ENCODE measurements around the gene MISP3.
A peak's percentile ranks its signal among the peaks of the same experiment; 100 is the strongest.

MISP3 gene

DNA sequence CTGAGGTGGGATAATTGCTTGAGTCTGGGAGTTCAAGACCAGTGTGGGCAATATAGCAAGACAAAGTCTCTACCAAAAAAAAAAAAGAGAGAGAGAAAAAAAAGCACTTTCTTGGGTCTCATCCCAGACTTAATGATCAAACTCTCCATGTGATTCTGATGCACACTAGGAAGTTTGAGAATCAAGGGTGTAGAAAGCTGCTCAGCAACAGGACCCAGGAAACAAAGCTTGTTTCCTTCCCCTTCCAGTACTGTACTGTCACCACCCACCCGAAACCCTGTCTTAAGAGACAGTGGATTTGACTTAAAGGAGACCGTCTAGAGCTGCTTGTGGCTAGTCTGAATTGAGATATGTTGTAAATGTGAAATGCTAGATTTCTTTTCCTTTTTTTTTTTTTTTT is 5.8 kb downstream of the MISP3 start:
- no CpG with 5 or more reads among the region's 2 CpGs for WGBS (ENCODE audit: extremely low coverage, insufficient coverage, low lambda C conversion rate)
- no peak overlapping the region for H3K4ac ChIP-seq (ENCODE audit: low read depth, low read length)
- no peak overlapping the region for H2BK15ac ChIP-seq (replicated peaks; ENCODE audit: low read depth)
- H3K4me2 ChIP-seq (ENCODE audit: low read length) = no peak overlapping the region
- no peak overlapping the region for H3K9ac ChIP-seq (ENCODE audit: low read length)
- H4K5ac ChIP-seq (ENCODE audit: low read length) = no peak overlapping the region
- no peak overlapping the region for H3K4me3 ChIP-seq (ENCODE audit: low read length)
- H4K8ac ChIP-seq (ENCODE audit: low read depth, low read length) = no peak overlapping the region
- H3K56ac ChIP-seq (ENCODE audit: low read length) = no peak overlapping the region
- H3K27me3 ChIP-seq (ENCODE audit: insufficient read depth, low read length, poor library complexity) = peaks cover 6% of the 10 kb centered on the region
- no peak overlapping the region for H2BK5ac ChIP-seq (ENCODE audit: low read length)
- H3K36me3 ChIP-seq (ENCODE audit: control insufficient read depth, insufficient read depth, low read length) = no peaks in the 10 kb centered on the region
- H3K27ac ChIP-seq (ENCODE audit: low read depth, low read length) = no peak overlapping the region
- H2AK5ac ChIP-seq (ENCODE audit: low read length) = no peak overlapping the region
- H3K23ac ChIP-seq (ENCODE audit: low read length) = no peak overlapping the region
- H3K18ac ChIP-seq (ENCODE audit: low read length) = no peak overlapping the region
- H3K4me1 ChIP-seq (ENCODE audit: control insufficient read depth, low read depth, low read length) = no peaks in the 10 kb centered on the region
- H3K79me2 ChIP-seq (ENCODE audit: control insufficient read depth, insufficient read depth, low read length) = no peaks in the 10 kb centered on the region
- DNase-seq = no peak
- no peaks in the 10 kb centered on the region for H3K79me1 ChIP-seq (ENCODE audit: low read length)
- H2BK120ac ChIP-seq (ENCODE audit: low read depth, low read length) = no peak overlapping the region

DNA sequence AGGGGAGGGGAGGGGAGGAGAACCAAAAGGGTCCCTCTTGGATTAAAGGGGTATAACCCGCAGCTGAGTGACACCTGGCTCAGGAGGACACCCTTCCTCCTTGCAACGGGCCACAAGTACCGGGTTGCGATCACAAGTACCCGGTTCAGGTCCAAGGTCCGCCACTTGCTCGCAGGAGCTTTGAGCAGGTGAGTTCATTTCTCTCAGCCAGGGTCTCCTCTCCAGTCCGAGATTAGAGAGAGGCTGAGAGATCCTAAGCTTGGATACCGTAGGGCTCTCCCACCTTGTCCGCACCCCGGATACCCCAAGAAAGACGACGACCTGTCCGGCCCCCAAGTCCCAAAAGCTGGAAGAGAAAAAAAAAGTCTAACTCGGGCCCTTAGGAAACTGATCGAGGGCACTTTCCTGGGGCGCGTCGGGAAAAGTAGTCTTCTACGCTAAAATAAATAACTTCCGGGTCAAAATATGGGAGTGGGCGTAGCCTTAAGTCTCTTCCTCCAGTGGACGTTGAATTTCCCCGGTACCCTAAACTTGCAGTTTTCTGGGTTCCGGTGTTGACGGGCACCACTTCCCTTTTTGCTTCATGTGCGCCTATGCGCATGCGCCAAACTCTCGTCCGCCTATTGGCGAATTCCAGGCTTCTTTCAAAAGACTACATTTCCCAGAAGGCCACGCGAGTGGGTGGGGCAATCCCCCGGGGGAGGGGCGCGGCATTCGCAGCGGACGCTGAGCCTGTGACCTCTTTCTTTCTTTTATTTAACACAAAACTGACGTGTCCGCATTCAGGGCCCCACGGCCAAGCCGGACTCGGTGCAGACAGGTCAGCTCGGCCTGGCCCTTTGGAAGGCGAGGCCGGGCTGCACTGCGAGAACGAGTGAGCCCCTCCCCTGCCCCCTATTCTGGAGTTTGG is 8.6 kb downstream of the MISP3 start:
- peak; percentile 99 for DNase-seq
- no peaks in the 10 kb centered on the region for H3K79me1 ChIP-seq (ENCODE audit: low read length)
- no peaks in the 10 kb centered on the region for H3K27me3 ChIP-seq (ENCODE audit: insufficient read depth, low read length, poor library complexity)
- no peaks in the 10 kb centered on the region for H3K36me3 ChIP-seq (ENCODE audit: control insufficient read depth, insufficient read depth, low read length)
- H3K56ac ChIP-seq (ENCODE audit: low read length) = peak overlapping the region; percentile 91
- peak overlapping the region; percentile 87 for H3K4me2 ChIP-seq (ENCODE audit: low read length)
- H2BK15ac ChIP-seq (replicated peaks; ENCODE audit: low read depth) = no peak overlapping the region
- no peak overlapping the region for H3K18ac ChIP-seq (ENCODE audit: low read length)
- H3K4ac ChIP-seq (ENCODE audit: low read depth, low read length) = peak overlapping the region; percentile 95
- peak overlapping the region; percentile 77 for H3K9ac ChIP-seq (ENCODE audit: low read length)
- H4K5ac ChIP-seq (ENCODE audit: low read length) = no peak overlapping the region
- H2AK5ac ChIP-seq (ENCODE audit: low read length) = no peak overlapping the region
- H2BK5ac ChIP-seq (ENCODE audit: low read length) = no peak overlapping the region
- WGBS (ENCODE audit: extremely low coverage, insufficient coverage, low lambda C conversion rate) = no CpG with 5 or more reads among the region's 50 CpGs
- no peaks in the 10 kb centered on the region for H3K79me2 ChIP-seq (ENCODE audit: control insufficient read depth, insufficient read depth, low read length)
- no peak overlapping the region for H3K23ac ChIP-seq (ENCODE audit: low read length)
- H2BK120ac ChIP-seq (ENCODE audit: low read depth, low read length) = no peak overlapping the region
- peak overlapping the region; percentile 70 for H3K4me3 ChIP-seq (ENCODE audit: low read length)
- no peak overlapping the region for H3K27ac ChIP-seq (ENCODE audit: low read depth, low read length)
- H3K4me1 ChIP-seq (ENCODE audit: control insufficient read depth, low read depth, low read length) = no peaks in the 10 kb centered on the region
- H4K8ac ChIP-seq (ENCODE audit: low read depth, low read length) = no peak overlapping the region

DNA sequence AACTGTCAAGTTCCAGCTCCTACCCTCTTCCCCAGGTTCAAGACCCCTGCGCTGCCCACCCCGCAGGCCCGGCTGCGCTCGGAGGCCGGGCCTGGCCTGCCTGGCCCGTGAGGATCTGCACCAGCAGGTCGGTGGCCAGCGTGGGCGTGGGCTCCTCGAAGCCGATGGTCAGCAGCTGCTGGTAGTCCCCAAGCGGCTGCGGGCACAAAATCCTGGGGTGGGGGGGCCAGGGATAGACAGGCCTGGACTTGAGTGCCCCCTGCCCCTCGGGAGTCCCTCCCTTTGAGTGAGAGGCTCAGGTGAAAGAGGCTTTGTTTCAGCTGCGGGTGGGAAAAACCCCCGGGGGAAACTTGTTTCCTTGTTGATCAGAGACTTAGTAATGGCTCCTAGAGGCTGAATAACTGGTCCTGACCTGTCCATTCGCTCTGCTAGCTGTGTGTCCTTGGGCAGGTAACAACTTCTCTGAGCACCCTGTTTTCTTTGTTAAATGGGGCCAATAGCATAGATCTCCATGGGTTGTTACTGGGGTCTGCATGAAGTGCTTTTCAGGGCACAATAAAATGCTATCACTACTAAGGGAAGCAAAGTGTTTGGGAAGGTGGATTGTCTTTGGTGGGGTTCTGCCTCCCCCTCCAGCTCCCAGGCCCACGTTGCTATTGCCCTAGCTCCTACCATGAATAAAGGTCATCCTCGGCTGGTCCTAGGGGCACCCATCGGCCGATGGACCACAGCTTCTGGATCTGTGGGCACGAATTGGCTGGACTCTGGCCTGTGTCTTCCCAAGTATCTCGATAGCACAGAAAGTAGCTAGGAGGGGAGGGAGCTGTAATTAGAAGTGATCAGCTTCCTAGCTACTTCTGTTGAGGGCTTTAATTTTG is 9.4 kb downstream of the MISP3 start:
- Histone ChIP-seq H3K36me3 (ENCODE audit: control insufficient read depth, insufficient read depth, low read length) (no peaks in the 10 kb centered on the region), H4K8ac (ENCODE audit: low read depth, low read length) (no peak overlapping the region), H3K79me1 (ENCODE audit: low read length) (no peaks in the 10 kb centered on the region), H3K4me2 (ENCODE audit: low read length) (peak overlapping the region; percentile 87), H3K56ac (ENCODE audit: low read length) (peak overlapping the region; percentile 91), H2BK120ac (ENCODE audit: low read depth, low read length) (no peak overlapping the region), H2BK15ac (replicated peaks; ENCODE audit: low read depth) (no peak overlapping the region), H2BK5ac (ENCODE audit: low read length) (no peak overlapping the region), H3K18ac (ENCODE audit: low read length) (no peak overlapping the region), H3K4me3 (ENCODE audit: low read length) (peak overlapping the region; percentile 57), H3K27ac (ENCODE audit: low read depth, low read length) (no peak overlapping the region), H3K23ac (ENCODE audit: low read length) (no peak overlapping the region), H3K4me1 (ENCODE audit: control insufficient read depth, low read depth, low read length) (no peaks in the 10 kb centered on the region), H3K79me2 (ENCODE audit: control insufficient read depth, insufficient read depth, low read length) (no peaks in the 10 kb centered on the region), H3K27me3 (ENCODE audit: insufficient read depth, low read length, poor library complexity) (no peaks in the 10 kb centered on the region), H3K4ac (ENCODE audit: low read depth, low read length) (no peak overlapping the region), H3K9ac (ENCODE audit: low read length) (peak overlapping the region; percentile 77), H4K5ac (ENCODE audit: low read length) (no peak overlapping the region), H2AK5ac (ENCODE audit: low read length) (no peak overlapping the region)
- WGBS (ENCODE audit: extremely low coverage, insufficient coverage, low lambda C conversion rate) = no CpG with 5 or more reads among the region's 24 CpGs
- no peak for DNase-seq

- H2BK120ac ChIP-seq (ENCODE audit: low read depth, low read length) = no peak overlapping the region
- no peak overlapping the region for H3K56ac ChIP-seq (ENCODE audit: low read length)
- no peak overlapping the region for H3K4me3 ChIP-seq (ENCODE audit: low read length)
- no peak overlapping the region for H3K9ac ChIP-seq (ENCODE audit: low read length)
- no peak overlapping the region for H2BK5ac ChIP-seq (ENCODE audit: low read length)
- H3K23ac ChIP-seq (ENCODE audit: low read length) = no peak overlapping the region
- H3K36me3 ChIP-seq (ENCODE audit: control insufficient read depth, insufficient read depth, low read length) = no peaks in the 10 kb centered on the region
- H3K27me3 ChIP-seq (ENCODE audit: insufficient read depth, low read length, poor library complexity) = no peaks in the 10 kb centered on the region
- no CpG with 5 or more reads among the region's 1 CpG for WGBS (ENCODE audit: extremely low coverage, insufficient coverage, low lambda C conversion rate)
- no peak overlapping the region for H3K18ac ChIP-seq (ENCODE audit: low read length)
- no peak overlapping the region for H2BK15ac ChIP-seq (replicated peaks; ENCODE audit: low read depth)
- no peaks in the 10 kb centered on the region for H3K4me1 ChIP-seq (ENCODE audit: control insufficient read depth, low read depth, low read length)
- no peak for DNase-seq
- no peaks in the 10 kb centered on the region for H3K79me1 ChIP-seq (ENCODE audit: low read length)
- H4K5ac ChIP-seq (ENCODE audit: low read length) = no peak overlapping the region
- no peak overlapping the region for H2AK5ac ChIP-seq (ENCODE audit: low read length)
- no peak overlapping the region for H4K8ac ChIP-seq (ENCODE audit: low read depth, low read length)
- no peak overlapping the region for H3K4ac ChIP-seq (ENCODE audit: low read depth, low read length)
- H3K4me2 ChIP-seq (ENCODE audit: low read length) = no peak overlapping the region
- no peak overlapping the region for H3K27ac ChIP-seq (ENCODE audit: low read depth, low read length)
- H3K79me2 ChIP-seq (ENCODE audit: control insufficient read depth, insufficient read depth, low read length) = no peaks in the 10 kb centered on the region
Observed at GRCh38 chr19:14082675-14082960, 10.0 kb downstream of the MISP3 start.

DNA sequence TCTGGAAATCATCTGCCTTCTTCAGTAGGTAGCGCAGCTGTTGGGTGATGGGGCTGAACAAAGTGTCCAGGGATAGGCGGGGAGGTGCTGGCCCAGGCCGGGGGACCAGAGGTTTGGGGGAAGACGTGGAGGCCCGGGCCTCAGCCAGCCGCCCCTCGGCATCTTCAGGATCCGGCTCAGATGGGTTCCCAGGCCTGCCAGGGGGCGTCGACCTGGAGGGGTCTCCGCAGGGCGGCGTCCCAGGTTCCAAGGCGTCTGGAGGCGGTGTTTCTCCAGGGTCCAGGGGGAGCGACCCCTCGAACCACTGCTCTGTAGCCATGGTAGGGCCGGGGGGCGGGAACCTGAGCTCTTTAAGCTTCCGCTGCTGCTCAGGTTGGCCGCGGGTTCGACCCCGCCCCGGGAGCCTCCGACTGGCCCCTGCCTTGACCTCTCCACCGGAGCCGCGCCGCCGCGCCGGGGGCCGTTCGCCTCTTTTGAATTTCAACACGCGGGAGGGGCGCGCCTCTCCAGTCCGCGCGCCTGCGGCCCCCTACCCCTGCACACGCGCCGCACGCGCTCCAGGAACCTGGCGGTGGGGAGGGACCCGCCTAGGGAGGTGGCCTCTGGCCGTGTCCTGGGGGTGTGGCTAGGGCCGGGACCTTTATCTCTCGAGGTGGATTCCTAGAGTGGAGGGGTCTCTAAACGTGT is 12.9 kb downstream of the MISP3 start, which contains the start of gene C19orf67:
Gene C19orf67 (minus strand): TSS at position 475 of the 687 bp plus-strand sequence. CDS start 156 bp downstream, at position 319.
- Histone ChIP-seq H2BK15ac (replicated peaks; ENCODE audit: low read depth) (no peak within 1 kb of the TSS), H3K4ac (ENCODE audit: low read depth, low read length) (no peak within 1 kb of the TSS), H3K18ac (ENCODE audit: low read length) (no peak within 1 kb of the TSS), H3K79me1 (ENCODE audit: low read length) (peaks cover 8% of the 10 kb centered on the region), H2AK5ac (ENCODE audit: low read length) (no peak within 1 kb of the TSS), H3K4me1 (ENCODE audit: control insufficient read depth, low read depth, low read length) (no peaks in the 10 kb centered on the region), H4K5ac (ENCODE audit: low read length) (no peak within 1 kb of the TSS), H3K36me3 (ENCODE audit: control insufficient read depth, insufficient read depth, low read length) (peaks cover 5% of the 10 kb centered on the region), H3K4me2 (ENCODE audit: low read length) (peak within 1 kb of the TSS; percentile 25), H3K9ac (ENCODE audit: low read length) (peak within 1 kb of the TSS; percentile 42), H3K27me3 (ENCODE audit: insufficient read depth, low read length, poor library complexity) (no peaks in the 10 kb centered on the region), H3K4me3 (ENCODE audit: low read length) (no peak within 1 kb of the TSS), H2BK120ac (ENCODE audit: low read depth, low read length) (no peak within 1 kb of the TSS), H2BK5ac (ENCODE audit: low read length) (no peak within 1 kb of the TSS), H3K79me2 (ENCODE audit: control insufficient read depth, insufficient read depth, low read length) (peaks cover 6% of the 10 kb centered on the region), H4K8ac (ENCODE audit: low read depth, low read length) (no peak within 1 kb of the TSS), H3K27ac (ENCODE audit: low read depth, low read length) (no peak within 1 kb of the TSS), H3K23ac (ENCODE audit: low read length) (no peak within 1 kb of the TSS), H3K56ac (ENCODE audit: low read length) (peak within 1 kb of the TSS; percentile 42)
- no peak for DNase-seq
- no CpG with 5 or more reads among the region's 54 CpGs for WGBS (ENCODE audit: extremely low coverage, insufficient coverage, low lambda C conversion rate)
